Naive B cell (primary cell): ENCODE results near the gene RBPJ. TPM values are rescaled to one million over a fixed set of nuclear protein-coding genes. Genes with fewer than 3 reads are reported as not detected.
A peak's percentile ranks its signal among the peaks of the same experiment; 100 is the strongest.

ENCODE experiments used
- ATAC-seq, 2 donors: fragments of 150-1000 bp; cut with Tn5 transposase; 2 replicates each; pipeline ENCODE4 v1.10.0; 2021; ENCODE audit warnings: low read depth in 2 of 2, mild to moderate bottlenecking in 2 of 2, moderate library complexity in 2 of 2
- DNase-seq: peaks from one replicate; pipeline ENCODE4 v3.0.0; 2022
- H3K27ac Mint-ChIP-seq, 6 donors: one replicate each; pipeline ENCODE4 v1.8.0; 2020 to 2022; ENCODE audit warnings: mild to moderate bottlenecking in 6 of 6, mixed read lengths in 6 of 6, moderate library complexity in 5 of 6, inconsistent platforms in 2 of 6
- H3K27me3 Mint-ChIP-seq, 3 donors: one replicate each; pipeline ENCODE4 v1.8.0; 2021 to 2022; ENCODE audit warnings: mixed read lengths in 3 of 3, mild to moderate bottlenecking in 1 of 3
- H3K36me3 Mint-ChIP-seq, 2 donors: one replicate each; pipeline ENCODE4 v1.8.0; 2020 to 2022; ENCODE audit warnings: mixed read lengths in 2 of 2, inconsistent platforms in 1 of 2, mild to moderate bottlenecking in 1 of 2
- H3K4me1 Mint-ChIP-seq, 3 donors: one replicate each; pipeline ENCODE4 v1.8.0; 2020 to 2022; ENCODE audit warnings: mixed read lengths in 3 of 3, inconsistent platforms in 1 of 3, mild to moderate bottlenecking in 1 of 3, moderate library complexity in 1 of 3
- H3K4me3 Mint-ChIP-seq, 8 donors: one replicate each; pipeline ENCODE4 v1.8.0; 2020 to 2022; ENCODE audit warnings: mild to moderate bottlenecking in 8 of 8, mixed read lengths in 8 of 8, moderate library complexity in 8 of 8, inconsistent platforms in 2 of 8
- H3K9me3 Mint-ChIP-seq, 7 donors: one replicate each; pipeline ENCODE4 v1.8.0; 2020 to 2022; ENCODE audit warnings: mixed read lengths in 7 of 7, mild to moderate bottlenecking in 5 of 7, inconsistent platforms in 2 of 7, moderate library complexity in 1 of 7
- polyA plus RNA-seq, 6 donors: library from polyadenylated mRNA; unstranded; fragments of 300-500 nt; fragmentation: Illumina TruSeq; gene quantifications; one replicate each; pipeline ENCODE4 v1.2.3, GENCODE V29; 2021; ENCODE audit warnings: low read depth in 6 of 6

RBPJ gene
- polyA plus RNA-seq, 6 donors from 2014 or later = 35.7 to 82.1 (median 49.6) TPM

GRCh38 chr4:26331380-26331950, 10.7 kb downstream of the RBPJ start:
- Mint-ChIP-seq H3K4me1 (peaks cover 20 to 41% (median 32%) of the 10 kb centered on the region in 3 donors), H3K27ac (peak overlapping the region in 2 of 6 donors; percentile 54 to 78), H3K9me3 (no peaks in the 10 kb centered on the region), H3K4me3 (no peak overlapping the region), H3K36me3 (no peaks in the 10 kb centered on the region), H3K27me3 (no peaks in the 10 kb centered on the region)
- ATAC-seq (no peak), DNase-seq (no peak)

- Mint-ChIP-seq H3K27ac (peak overlapping the region in 2 of 6 donors; percentile 77 to 89), H3K9me3 (no peaks in the 10 kb centered on the region), H3K36me3 (no peaks in the 10 kb centered on the region), H3K4me3 (no peak overlapping the region), H3K27me3 (no peaks in the 10 kb centered on the region), H3K4me1 (peaks cover 25 to 51% (median 31%) of the 10 kb centered on the region in 3 donors)
- no peak for DNase-seq
- no peak for ATAC-seq
Observed at GRCh38 chr4:26334366-26334765, 13.6 kb downstream of the RBPJ start.

- DNase-seq = no peak
- Mint-ChIP-seq H3K4me1 (peaks cover 35 to 61% (median 38%) of the 10 kb centered on the region in 3 donors), H3K4me3 (no peak overlapping the region), H3K9me3 (no peaks in the 10 kb centered on the region), H3K27ac (peak overlapping the region in 1 of 6 donors; percentile 62), H3K36me3 (no peaks in the 10 kb centered on the region), H3K27me3 (no peaks in the 10 kb centered on the region)
- ATAC-seq = no peak
Observed at GRCh38 chr4:26337612-26338011, 16.8 kb downstream of the RBPJ start.

- no peaks in the 10 kb centered on the region for H3K27me3 Mint-ChIP-seq
- H3K9me3 Mint-ChIP-seq = no peaks in the 10 kb centered on the region
- H3K4me3 Mint-ChIP-seq = no peak overlapping the region
- no peaks in the 10 kb centered on the region for H3K36me3 Mint-ChIP-seq
- DNase-seq = no peak
- peaks cover 39 to 65% (median 52%) of the 10 kb centered on the region in 3 donors for H3K4me1 Mint-ChIP-seq
- ATAC-seq = no peak
- H3K27ac Mint-ChIP-seq = peak overlapping the region in 1 of 6 donors; percentile 25
Observed at GRCh38 chr4:26342328-26343037, 21.7 kb downstream of the RBPJ start.

GRCh38 chr4:26343038-26343398, 22.2 kb downstream of the RBPJ start:
- Mint-ChIP-seq H3K9me3 (no peaks in the 10 kb centered on the region), H3K27me3 (no peaks in the 10 kb centered on the region), H3K27ac (no peak overlapping the region), H3K36me3 (no peaks in the 10 kb centered on the region), H3K4me1 (peaks cover 40 to 62% (median 50%) of the 10 kb centered on the region in 3 donors), H3K4me3 (no peak overlapping the region)
- no peak for DNase-seq
- no peak for ATAC-seq

- ATAC-seq = no peak
- H3K4me3 Mint-ChIP-seq = no peak overlapping the region
Observed at GRCh38 chr4:26344901-26345564, 24.2 kb downstream of the RBPJ start.

GRCh38 chr4:26345565-26345938, 24.7 kb downstream of the RBPJ start:
- Mint-ChIP-seq H3K27me3 (no peaks in the 10 kb centered on the region), H3K27ac (peak overlapping the region in 1 of 6 donors; percentile 28), H3K4me1 (peaks cover 35 to 52% (median 48%) of the 10 kb centered on the region in 3 donors), H3K4me3 (no peak overlapping the region), H3K9me3 (no peaks in the 10 kb centered on the region), H3K36me3 (no peaks in the 10 kb centered on the region)
- ATAC-seq (no peak), DNase-seq (no peak)

More at GRCh38 chr4:26344901-26345564, 24.2 kb downstream of the RBPJ start:
- Mint-ChIP-seq H3K4me1 (peaks cover 38 to 56% (median 51%) of the 10 kb centered on the region in 3 donors), H3K9me3 (no peaks in the 10 kb centered on the region), H3K36me3 (no peaks in the 10 kb centered on the region), H3K27ac (peak overlapping the region in 1 of 6 donors; percentile 28), H3K27me3 (no peaks in the 10 kb centered on the region)
- DNase-seq = no peak

- Mint-ChIP-seq H3K9me3 (no peaks in the 10 kb centered on the region), H3K4me3 (no peak overlapping the region), H3K4me1 (peaks cover 33 to 48% (median 46%) of the 10 kb centered on the region in 3 donors), H3K36me3 (no peaks in the 10 kb centered on the region), H3K27ac (peak overlapping the region in 2 of 6 donors; percentile 28 to 59), H3K27me3 (no peaks in the 10 kb centered on the region)
- ATAC-seq = no peak
- no peak for DNase-seq
Observed at GRCh38 chr4:26346203-26346620, 25.4 kb downstream of the RBPJ start.

GRCh38 chr4:26349496-26349895, 28.7 kb downstream of the RBPJ start:
- Mint-ChIP-seq H3K36me3 (no peaks in the 10 kb centered on the region), H3K27ac (no peak overlapping the region), H3K27me3 (no peaks in the 10 kb centered on the region), H3K4me1 (peaks cover 29 to 54% (median 40%) of the 10 kb centered on the region in 3 donors), H3K9me3 (no peaks in the 10 kb centered on the region), H3K4me3 (no peak overlapping the region)
- ATAC-seq (no peak), DNase-seq (no peak)

- Mint-ChIP-seq H3K27ac (no peak overlapping the region), H3K4me1 (peaks cover 23 to 41% (median 28%) of the 10 kb centered on the region in 3 donors), H3K9me3 (no peaks in the 10 kb centered on the region), H3K36me3 (no peaks in the 10 kb centered on the region), H3K4me3 (no peak overlapping the region), H3K27me3 (no peaks in the 10 kb centered on the region)
- ATAC-seq (no peak), DNase-seq (no peak)
Observed at GRCh38 chr4:26351685-26352084, 30.9 kb downstream of the RBPJ start.

GRCh38 chr4:26354491-26354890, 33.7 kb downstream of the RBPJ start:
- no peak overlapping the region for H3K4me3 Mint-ChIP-seq
- no peaks in the 10 kb centered on the region for H3K9me3 Mint-ChIP-seq
- H3K4me1 Mint-ChIP-seq = peaks cover 15 to 29% (median 16%) of the 10 kb centered on the region in 3 donors
- H3K36me3 Mint-ChIP-seq = no peaks in the 10 kb centered on the region
- no peaks in the 10 kb centered on the region for H3K27me3 Mint-ChIP-seq
- no peak overlapping the region for H3K27ac Mint-ChIP-seq
- ATAC-seq (no peak), DNase-seq (no peak)

GRCh38 chr4:26355392-26356052, 34.7 kb downstream of the RBPJ start:
- ATAC-seq (no peak), DNase-seq (no peak)
- Mint-ChIP-seq H3K36me3 (no peaks in the 10 kb centered on the region), H3K27ac (peak overlapping the region in 1 of 6 donors; percentile 82), H3K9me3 (no peaks in the 10 kb centered on the region), H3K27me3 (no peaks in the 10 kb centered on the region), H3K4me1 (peaks cover 16 to 33% (median 20%) of the 10 kb centered on the region in 3 donors), H3K4me3 (no peak overlapping the region)

- no peaks in the 10 kb centered on the region for H3K36me3 Mint-ChIP-seq
- no peaks in the 10 kb centered on the region for H3K9me3 Mint-ChIP-seq
- no peak overlapping the region for H3K27ac Mint-ChIP-seq
- DNase-seq (no peak), ATAC-seq (no peak)
- H3K27me3 Mint-ChIP-seq = no peaks in the 10 kb centered on the region
- peaks cover 18 to 37% (median 23%) of the 10 kb centered on the region in 3 donors for H3K4me1 Mint-ChIP-seq
- H3K4me3 Mint-ChIP-seq = no peak overlapping the region
Observed at GRCh38 chr4:26356081-26356501, 35.3 kb downstream of the RBPJ start.
